IMR-90 (cell line): ENCODE measurements around the gene CRHBP. TPM values are rescaled to one million over a fixed set of nuclear protein-coding genes. Genes with fewer than 3 reads are reported as not detected.

ENCODE experiments used
- ATAC-seq: fragments of 200-7000 bp; cut with Tn5 transposase; 2 replicates; pipeline ENCODE4 v1.9.1; 2020; ENCODE audit warnings: low read depth, mild to moderate bottlenecking, moderate library complexity
- BruUV-seq: library from RNA; stranded (reverse); fragments of 400-500 nt; replicated peaks from 2 replicates; lab custom pipeline; 2021; lab: Mats Ljungman, UMichigan
- CTCF ChIA-PET: fragments of 300-600 bp; formaldehyde crosslinking; extraction: SDS; loops from one replicate; lab custom pipeline; 2021; ENCODE audit warnings: antibody characterized with exemption; lab: Yijun Ruan, JAX
- POLR2A ChIA-PET: fragments of 300-600 bp; sonication (Branson Sonifier 250); formaldehyde crosslinking; loops from one replicate; lab custom pipeline; 2022; ENCODE audit warnings: antibody characterized with exemption; ENCODE audit not compliant: unreplicated experiment; lab: Charles Lee
- DNase-seq: peaks from one replicate; pipeline ENCODE4 v3.0.0; 2013
- H2AFZ ChIP-seq: replicated peaks from 2 replicates; pipeline ENCODE3; 2013; ENCODE audit warnings: low read length, mild to moderate bottlenecking; ENCODE audit not compliant: poor library complexity
- H2AK5ac ChIP-seq: 2 replicates; pipeline ENCODE4 v1.6.1; 2013; ENCODE audit warnings: low read depth, low read length, inconsistent platforms
- H2AK9ac ChIP-seq: replicated peaks from 2 replicates; pipeline ENCODE3; 2013; ENCODE audit warnings: mild to moderate bottlenecking, low read depth, low read length, moderate library complexity; ENCODE audit not compliant: poor library complexity
- H2BK120ac ChIP-seq: 2 replicates; pipeline ENCODE4 v1.6.1; 2013; ENCODE audit warnings: low read depth, low read length, inconsistent platforms
- H2BK15ac ChIP-seq: 3 replicates; pipeline ENCODE4 v1.6.1; 2013; ENCODE audit warnings: low read depth, low read length, inconsistent platforms
- H2BK20ac ChIP-seq: 2 replicates; pipeline ENCODE4 v1.6.1; 2013; ENCODE audit warnings: low read depth, mild to moderate bottlenecking, inconsistent platforms, low read length, moderate library complexity
- H2BK5ac ChIP-seq: 2 replicates; pipeline ENCODE4 v1.6.1; 2013; ENCODE audit warnings: mild to moderate bottlenecking, low read depth, low read length, inconsistent platforms; ENCODE audit not compliant: poor library complexity, severe bottlenecking
- H3K14ac ChIP-seq: replicated peaks from 2 replicates; pipeline ENCODE4 v1.6.1; 2013; ENCODE audit warnings: low read depth, low read length, inconsistent platforms
- H3K18ac ChIP-seq: 2 replicates; pipeline ENCODE4 v1.6.1; 2013; ENCODE audit warnings: low read depth, low read length, control low read depth
- H3K23ac ChIP-seq: 2 replicates; pipeline ENCODE4 v1.6.1; 2013; ENCODE audit warnings: low read depth, low read length, inconsistent platforms
- H3K27ac ChIP-seq: 2 replicates; pipeline ENCODE4 v1.5.1; 2013; ENCODE audit warnings: mild to moderate bottlenecking, control low read depth, low read length; ENCODE audit not compliant: insufficient read depth
- H3K27me3 ChIP-seq: 2 replicates; pipeline ENCODE4 v1.6.1; 2013; ENCODE audit warnings: low read length; ENCODE audit not compliant: control insufficient read depth, insufficient read depth
- H3K36me3 ChIP-seq: 2 replicates; pipeline ENCODE4 v1.6.1; 2013; ENCODE audit warnings: low read length, mixed read lengths; ENCODE audit not compliant: control insufficient read depth, insufficient read depth
- H3K4ac ChIP-seq: 2 replicates; pipeline ENCODE4 v1.6.1; 2013; ENCODE audit warnings: low read depth, low read length, inconsistent platforms
- H3K4me1 ChIP-seq: 2 replicates; pipeline ENCODE4 v1.6.1; 2013; ENCODE audit warnings: low read length, mixed read lengths; ENCODE audit not compliant: control insufficient read depth, insufficient read depth
- H3K4me2 ChIP-seq: 2 replicates; pipeline ENCODE4 v1.6.1; 2013; ENCODE audit warnings: low read depth, mild to moderate bottlenecking, control low read depth, low read length, moderate library complexity
- H3K4me3 ChIP-seq: 2 replicates; pipeline ENCODE4 v1.5.1; 2013; ENCODE audit warnings: low read depth, mild to moderate bottlenecking, control low read depth, low read length, moderate library complexity; ENCODE audit not compliant: insufficient read depth
- H3K56ac ChIP-seq: 2 replicates; pipeline ENCODE4 v1.6.1; 2013; ENCODE audit warnings: low read length, inconsistent platforms; ENCODE audit not compliant: insufficient read depth; ENCODE audit errors: extremely low read depth
- H3K79me1 ChIP-seq, 2 experiments: 2 replicates each; pipeline ENCODE4 v1.6.1; 2013; ENCODE audit warnings: low read length in 2 of 2, inconsistent platforms in 1 of 2, low read depth in 1 of 2
- H3K9ac ChIP-seq: 2 replicates; pipeline ENCODE4 v1.6.1; 2013; ENCODE audit warnings: low read depth, low read length, control low read depth
- H3K9me1 ChIP-seq: 2 replicates; pipeline ENCODE4 v1.6.1; 2013; ENCODE audit warnings: low read length, inconsistent platforms; ENCODE audit not compliant: insufficient read depth
- H3K9me3 ChIP-seq: 2 replicates; pipeline ENCODE4 v1.6.1; 2013; ENCODE audit warnings: low read length; ENCODE audit not compliant: control insufficient read depth, insufficient read depth
- H4K20me1 ChIP-seq: 2 replicates; pipeline ENCODE4 v1.6.1; 2013; ENCODE audit warnings: low read length, inconsistent platforms; ENCODE audit not compliant: insufficient read depth
- H4K5ac ChIP-seq: 2 replicates; pipeline ENCODE4 v1.6.1; 2013; ENCODE audit warnings: mild to moderate bottlenecking, low read depth, low read length, control low read depth
- H4K8ac ChIP-seq, 2 experiments: 2 replicates each; pipeline ENCODE4 v1.6.1; 2013; ENCODE audit warnings: low read depth in 2 of 2, low read length in 2 of 2, control low read depth in 1 of 2, inconsistent platforms in 1 of 2
- H4K91ac ChIP-seq: 2 replicates; pipeline ENCODE4 v1.6.1; 2013; ENCODE audit warnings: low read depth, low read length, inconsistent platforms; ENCODE audit not compliant: insufficient read depth
- BHLHE40 ChIP-seq: fragments of 150-350 bp; IDR thresholded peaks from 2 replicates; pipeline ENCODE4 v1.6.1; 2016; ENCODE audit warnings: mild to moderate bottlenecking, low read depth, low read length
- CHD1 ChIP-seq: IDR thresholded peaks from 2 replicates; pipeline ENCODE4 v1.6.1; 2012; ENCODE audit warnings: low read depth, low read length, improper control_type of control experiment
- ELK1 ChIP-seq: fragments of 150-350 bp; IDR thresholded peaks from 2 replicates; pipeline ENCODE4 v1.6.1; 2016; ENCODE audit warnings: low read depth, mild to moderate bottlenecking, low read length, moderate library complexity, borderline replicate concordance
- MAFK ChIP-seq: IDR thresholded peaks from 2 replicates; pipeline ENCODE4 v1.6.1; 2012; ENCODE audit warnings: low read depth, low read length, improper control_type of control experiment
- MAZ ChIP-seq: IDR thresholded peaks from 2 replicates; pipeline ENCODE4 v1.6.1; 2012; ENCODE audit warnings: low read depth, mild to moderate bottlenecking, low read length, improper control_type of control experiment, moderate library complexity, borderline replicate concordance
- POLR2A ChIP-seq: IDR thresholded peaks from 2 replicates; pipeline ENCODE4 v1.6.1; 2012; ENCODE audit warnings: mild to moderate bottlenecking, low read depth, low read length
- RCOR1 ChIP-seq: IDR thresholded peaks from 2 replicates; pipeline ENCODE4 v1.6.1; 2012; ENCODE audit warnings: mild to moderate bottlenecking, low read length, improper control_type of control experiment; ENCODE audit not compliant: insufficient replicate concordance
- RFX5 ChIP-seq: IDR thresholded peaks from 2 replicates; pipeline ENCODE4 v1.8.0; 2012; ENCODE audit warnings: low read depth, mild to moderate bottlenecking, low read length, moderate library complexity
- SMC3 ChIP-seq: fragments of 150-350 bp; IDR thresholded peaks from 2 replicates; pipeline ENCODE4 v1.6.1; 2016; ENCODE audit warnings: low read depth, mild to moderate bottlenecking, antibody characterized with exemption, low read length, moderate library complexity
- WGBS, 2 experiments: methylation state at CpG; one replicate each; pipeline versions ENCODE4 v1.1.5 to v1.1.7; 2013; ENCODE audit warnings: missing lambda C conversion rate in 2 of 2; ENCODE audit not compliant: insufficient read length in 1 of 2; ENCODE audit errors: extremely low coverage in 2 of 2; 5-methylcytosine and 5-hydroxymethylcytosine counted together
- dilution Hi-C: fragments of 300-500 bp; cut with HindIII; formaldehyde crosslinking; loops from one replicate; pipeline ENCODE4 v1.14.3; 2018; ENCODE audit warnings: low sequenced_read_pairs; ENCODE audit not compliant: unreplicated experiment
- in situ Hi-C: fragments of 300-500 bp; cut with MboI; formaldehyde crosslinking; loops from 3 replicates; pipeline ENCODE4 v1.14.3; 2019; ENCODE audit warnings: low sequenced_read_pairs, inconsistent platforms, mixed read lengths
- intact Hi-C: fragments of 100-400 bp; cut with micrococcal nuclease; formaldehyde crosslinking; loops from 2 replicates; pipeline ENCODE4 v1.10.0; 2022
- polyA plus RNA-seq, 3 experiments: library from polyadenylated mRNA; depleted of rRNA; stranded (reverse); fragments of >200 nt; gene quantifications; 2 replicates each; pipeline ENCODE4 v1.2.3, GENCODE V29; 2012; ENCODE audit warnings: low replicate concordance in 1 of 3
- total RNA-seq: library from RNA; depleted of rRNA; stranded (reverse); fragments of >200 nt; gene quantifications from 2 replicates; pipeline ENCODE4 v1.2.3, GENCODE V29; 2012

Gene CRHBP
- total and polyA plus RNA-seq, 2 of the 4 experiments (the other 2 are of a cell fraction): 0.09 TPM; not detected in 1

GRCh38 chr5:76918539-76918938 lies 34.3 kb upstream of the CRHBP start:
- H2AK9ac ChIP-seq: no peak overlapping the region
- H2BK20ac ChIP-seq: no peak overlapping the region
- dilution Hi-C loops (no loop called here), intact Hi-C loops (no loop called here), in situ Hi-C loops (no loop called here)
- ATAC-seq: no peak
- no peaks in the 10 kb centered on the region; the same call in 1 of the 2 replicates for H3K9me1 ChIP-seq
- H3K4me1 ChIP-seq: no peaks in the 10 kb centered on the region
- peaks cover 4% of the 10 kb centered on the region; the same call in 1 of the 2 replicates for H3K27me3 ChIP-seq
- no peak overlapping the region for H3K56ac ChIP-seq
- no peak overlapping the region for H3K18ac ChIP-seq
- no peaks in the 10 kb centered on the region for H3K36me3 ChIP-seq
- no peak overlapping the region for H3K4ac ChIP-seq
- 83% methylated on average over 1 of the region's 3 CpGs; no CpG with 5 or more reads in 1 of the 2 experiments for WGBS, 2 experiments
- no peak for TF ChIP-seq BHLHE40
- TF ChIP-seq RCOR1: no peak
- no peak for TF ChIP-seq RFX5
- no peak for TF ChIP-seq ELK1
- no peak for TF ChIP-seq CHD1
- no peak for TF ChIP-seq MAFK
- TF ChIP-seq SMC3: no peak
- TF ChIP-seq MAZ: no peak
- TF ChIP-seq POLR2A: no peak
- H4K91ac ChIP-seq: no peak overlapping the region
- no peaks in the 10 kb centered on the region for H4K20me1 ChIP-seq
- H2AK5ac ChIP-seq: no peak overlapping the region
- H2BK5ac ChIP-seq: no peak overlapping the region
- H3K9me3 ChIP-seq: no peaks in the 10 kb centered on the region
- ChIA-PET CTCF (no interaction called here), POLR2A (no interaction called here)
- no peak overlapping the region for H4K8ac ChIP-seq
- H3K23ac ChIP-seq: no peak overlapping the region
- H2BK120ac ChIP-seq: no peak overlapping the region
- no peak overlapping the region for H2AFZ ChIP-seq
- H3K4me3 ChIP-seq: no peak overlapping the region
- no peak overlapping the region for H2BK15ac ChIP-seq
- no TSS peak for BruUV-seq
- no peak overlapping the region for H3K4me2 ChIP-seq
- no peak overlapping the region for H4K5ac ChIP-seq
- H3K14ac ChIP-seq: no peak overlapping the region
- DNase-seq: no peak
- no peak overlapping the region for H3K9ac ChIP-seq
- no peaks in the 10 kb centered on the region for H3K79me1 ChIP-seq
- H3K27ac ChIP-seq: no peak overlapping the region
